Right lobe of liver (tissue), 4 donors: ENCODE data around the gene LIPM.

Source experiments
- CTCF ChIP-seq, 4 donors: fragments of 200-600 bp in 3 of 4; fragments of 450-650 bp in 1 of 4; IDR thresholded peaks; one replicate each; pipeline versions ENCODE4 v1.5.1 to v1.8.0; 2016 to 2022; ENCODE audit warnings: antibody characterized with exemption in 4 of 4, mild to moderate bottlenecking in 2 of 4
- POLR2A ChIP-seq: fragments of 450-650 bp; IDR thresholded peaks from one replicate; pipeline ENCODE4 v1.6.1; 2017; ENCODE audit warnings: antibody characterized with exemption, mild to moderate bottlenecking
- donor health status: DM: no; HTN: no; CAD: no.
- donor health status: DM: no; HTN: no; CAD: no.
- donor health status: DM: no; HTN: yes; CAD: no.

- TF ChIP-seq POLR2A (no peak), CTCF (IDR thresholded peaks at IDR 0.05) (no peak)
Observed at GRCh38 chr10:88804083-88804812, 1.7 kb downstream of the LIPM start.
